ENCODE results near the gene TRAPPC6A. TPM values are rescaled to one million over a fixed set of nuclear protein-coding genes. Genes with fewer than 3 reads are reported as not detected.

Gene TRAPPC6A
- total RNA-seq, 1 donor from 2014 or later = 43.8 TPM

DNA sequence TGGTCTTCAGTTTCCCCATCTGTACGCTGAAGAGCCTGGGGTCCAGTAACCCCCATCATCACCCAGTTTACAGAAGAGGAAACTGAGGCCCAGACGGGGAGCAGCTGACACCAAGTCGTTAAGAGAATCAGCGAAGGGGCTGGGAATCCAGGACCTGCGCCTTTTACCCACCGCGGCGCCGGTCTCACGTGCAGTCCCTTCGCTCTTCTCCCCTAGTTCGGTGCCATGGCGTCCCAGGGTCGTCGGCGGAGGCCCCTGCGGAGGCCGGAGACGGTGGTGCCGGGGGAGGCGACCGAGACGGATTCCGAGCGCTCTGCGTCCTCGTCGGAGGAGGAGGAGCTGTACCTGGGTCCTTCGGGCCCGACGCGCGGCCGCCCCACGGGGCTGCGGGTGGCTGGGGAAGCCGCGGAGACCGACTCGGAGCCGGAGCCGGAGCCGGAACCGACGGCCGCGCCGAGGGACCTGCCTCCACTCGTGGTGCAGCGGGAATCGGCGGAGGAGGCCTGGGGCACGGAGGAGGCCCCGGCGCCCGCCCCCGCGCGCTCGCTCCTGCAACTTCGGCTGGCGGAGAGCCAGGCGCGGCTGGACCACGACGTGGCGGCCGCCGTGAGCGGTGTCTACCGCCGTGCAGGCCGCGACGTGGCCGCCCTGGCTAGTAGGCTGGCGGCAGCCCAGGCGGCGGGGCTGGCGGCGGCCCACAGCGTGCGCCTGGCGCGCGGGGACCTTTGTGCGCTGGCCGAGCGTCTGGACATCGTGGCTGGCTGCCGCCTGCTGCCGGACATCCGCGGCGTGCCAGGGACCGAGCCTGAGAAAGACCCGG, 1.2 kb upstream of the TRAPPC6A start:
- peaks cover 1% of the 10 kb centered on the region for H3K36me3 Mint-ChIP-seq (ENCODE audit: insufficient read depth)
- peak overlapping the region; percentile 90 for H3K4me3 Mint-ChIP-seq (ENCODE audit: low read depth)
- peaks cover 14% of the 10 kb centered on the region for H3K4me1 Mint-ChIP-seq (ENCODE audit: low read depth)
- TF ChIP-seq, protein P1, sequence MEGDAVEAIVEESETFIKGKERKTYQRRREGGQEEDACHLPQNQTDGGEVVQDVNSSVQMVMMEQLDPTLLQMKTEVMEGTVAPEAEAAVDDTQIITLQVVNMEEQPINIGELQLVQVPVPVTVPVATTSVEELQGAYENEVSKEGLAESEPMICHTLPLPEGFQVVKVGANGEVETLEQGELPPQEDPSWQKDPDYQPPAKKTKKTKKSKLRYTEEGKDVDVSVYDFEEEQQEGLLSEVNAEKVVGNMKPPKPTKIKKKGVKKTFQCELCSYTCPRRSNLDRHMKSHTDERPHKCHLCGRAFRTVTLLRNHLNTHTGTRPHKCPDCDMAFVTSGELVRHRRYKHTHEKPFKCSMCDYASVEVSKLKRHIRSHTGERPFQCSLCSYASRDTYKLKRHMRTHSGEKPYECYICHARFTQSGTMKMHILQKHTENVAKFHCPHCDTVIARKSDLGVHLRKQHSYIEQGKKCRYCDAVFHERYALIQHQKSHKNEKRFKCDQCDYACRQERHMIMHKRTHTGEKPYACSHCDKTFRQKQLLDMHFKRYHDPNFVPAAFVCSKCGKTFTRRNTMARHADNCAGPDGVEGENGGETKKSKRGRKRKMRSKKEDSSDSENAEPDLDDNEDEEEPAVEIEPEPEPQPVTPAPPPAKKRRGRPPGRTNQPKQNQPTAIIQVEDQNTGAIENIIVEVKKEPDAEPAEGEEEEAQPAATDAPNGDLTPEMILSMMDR (IDR thresholded peaks at IDR 0.05; ENCODE audit: unreplicated experiment) = no peak
- DNase-seq (ENCODE audit: low spot score, unreplicated experiment) = no peak
- H3K27ac Mint-ChIP-seq = peak overlapping the region; percentile 95
- H3K27me3 Mint-ChIP-seq = no peaks in the 10 kb centered on the region
- H3K9me3 Mint-ChIP-seq (ENCODE audit: low read depth) = no peaks in the 10 kb centered on the region

- Mint-ChIP-seq H3K4me3 (ENCODE audit: low read depth) (peak within 1 kb of the TSS; percentile 90), H3K27me3 (no peaks in the 10 kb centered on the region), H3K27ac (peak within 1 kb of the TSS; percentile 95), H3K9me3 (ENCODE audit: low read depth) (no peaks in the 10 kb centered on the region), H3K36me3 (ENCODE audit: insufficient read depth) (peaks cover 1% of the 10 kb centered on the region), H3K4me1 (ENCODE audit: low read depth) (peaks cover 14% of the 10 kb centered on the region)
- TF ChIP-seq, protein P1 (IDR thresholded peaks at IDR 0.05; ENCODE audit: unreplicated experiment) = peak; percentile 60
- peak; percentile 99 for DNase-seq (ENCODE audit: low spot score, unreplicated experiment)
These were observed 430 bp upstream of the TRAPPC6A start, which contains the start of gene BLOC1S3 for GRCh38 chr19:45178262-45179071. BLOC1S3 (plus strand) TSS chr19:45178784; CDS start chr19:45179297, 513 bp downstream.

DNA sequence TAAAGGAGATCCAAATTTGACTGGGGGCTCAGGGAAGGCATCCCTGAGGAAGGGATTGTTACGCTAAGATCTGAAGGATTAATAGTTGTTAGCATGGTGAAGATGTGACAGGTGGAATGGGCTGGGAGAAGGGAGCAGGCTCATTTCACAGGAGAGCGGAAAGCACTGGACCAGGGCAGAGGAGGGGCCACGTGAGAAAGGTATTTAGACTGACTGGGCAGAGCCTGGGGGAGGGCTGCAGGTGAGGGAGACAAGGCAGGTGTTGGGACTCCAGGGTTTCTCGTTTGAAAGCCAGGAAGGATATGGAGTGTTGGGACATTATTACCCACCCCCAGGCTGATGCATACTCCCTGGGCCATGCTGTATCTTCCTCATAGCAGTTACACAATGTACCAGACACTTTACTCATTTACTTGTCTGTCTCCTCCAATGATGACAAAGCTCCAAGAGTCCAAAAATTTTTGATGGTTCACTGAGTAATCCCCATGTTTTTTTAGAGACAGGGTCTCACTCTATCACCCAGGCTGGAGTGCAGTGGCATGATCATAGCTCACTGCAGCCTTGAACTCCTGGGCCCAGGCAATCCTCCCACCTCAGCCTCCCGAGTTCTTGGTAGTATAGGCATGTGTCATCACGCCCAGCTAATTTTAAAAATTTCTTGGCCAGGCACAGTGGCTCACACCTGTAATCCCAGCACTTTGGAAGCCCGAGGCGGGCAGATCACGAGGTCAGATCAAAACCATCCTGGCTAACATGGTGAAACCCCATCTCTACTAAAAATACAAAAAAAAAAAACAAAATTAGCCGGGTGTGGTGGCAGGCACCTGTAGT, 2.3 kb downstream of the TRAPPC6A start:
- H3K27ac Mint-ChIP-seq = no peak overlapping the region
- no peaks in the 10 kb centered on the region for H3K36me3 Mint-ChIP-seq (ENCODE audit: insufficient read depth)
- no peaks in the 10 kb centered on the region for H3K9me3 Mint-ChIP-seq (ENCODE audit: low read depth)
- TF ChIP-seq, protein P1 (IDR thresholded peaks at IDR 0.05; ENCODE audit: unreplicated experiment) = no peak
- DNase-seq (ENCODE audit: low spot score, unreplicated experiment) = no peak
- H3K27me3 Mint-ChIP-seq = no peaks in the 10 kb centered on the region
- H3K4me1 Mint-ChIP-seq (ENCODE audit: low read depth) = peaks cover 14% of the 10 kb centered on the region
- peak overlapping the region; percentile 58 for H3K4me3 Mint-ChIP-seq (ENCODE audit: low read depth)

- Mint-ChIP-seq H3K36me3 (ENCODE audit: insufficient read depth) (no peaks in the 10 kb centered on the region), H3K4me3 (ENCODE audit: low read depth) (no peak overlapping the region), H3K27ac (peak overlapping the region; percentile 56), H3K4me1 (ENCODE audit: low read depth) (peaks cover 13% of the 10 kb centered on the region), H3K27me3 (no peaks in the 10 kb centered on the region), H3K9me3 (ENCODE audit: low read depth) (no peaks in the 10 kb centered on the region)
- no peak for DNase-seq (ENCODE audit: low spot score, unreplicated experiment)
- TF ChIP-seq, protein P1 (IDR thresholded peaks at IDR 0.05; ENCODE audit: unreplicated experiment) = no peak
These were observed 4.2 kb downstream of the TRAPPC6A start for GRCh38 chr19:45173816-45174215.
